Mesenteric fat pad (tissue), 1 donor: ENCODE measurements around the gene PMEPA1. TPM values are rescaled to one million over a fixed set of nuclear protein-coding genes. Genes with fewer than 3 reads are reported as not detected.

Experiments used
- DNase-seq: peaks from one replicate; pipeline ENCODE4 v3.0.0-alpha.2; 2020; ENCODE audit warnings: low spot score
- total RNA-seq: library from RNA; stranded (reverse); fragmentation: NEBNext Ultra II Directional; extraction: Animal tissue kit (Norgen Biotek cat#: 25700); gene quantifications from one replicate; pipeline ENCODE4 v1.2.1, GENCODE V29; 2021
- donor health status: DM: yes; HTN: yes; CAD: no.

PMEPA1 gene
- total RNA-seq, 1 donor from 2014 or later = 90.0 TPM

DNA sequence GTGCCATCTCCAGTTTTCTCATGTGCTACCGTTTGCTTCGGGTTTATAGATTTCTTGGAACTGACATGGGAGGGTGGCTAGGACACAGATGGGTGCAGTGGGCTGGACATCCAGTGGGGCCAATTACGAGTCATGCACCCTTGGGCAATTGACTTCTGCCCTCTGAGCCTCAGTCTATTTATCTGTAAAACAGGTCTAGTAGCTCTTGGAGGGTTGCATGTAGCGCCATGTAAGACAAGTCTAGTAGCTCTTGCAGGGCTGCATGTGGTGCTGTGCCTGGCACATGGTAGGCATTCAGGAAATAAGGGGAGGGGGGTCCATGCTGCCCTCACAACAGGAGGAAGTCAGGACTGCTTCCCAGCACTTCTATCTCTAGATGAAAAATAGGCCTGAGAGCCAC lies 15.3 kb downstream of the PMEPA1 start:
- no peak for DNase-seq

DNA sequence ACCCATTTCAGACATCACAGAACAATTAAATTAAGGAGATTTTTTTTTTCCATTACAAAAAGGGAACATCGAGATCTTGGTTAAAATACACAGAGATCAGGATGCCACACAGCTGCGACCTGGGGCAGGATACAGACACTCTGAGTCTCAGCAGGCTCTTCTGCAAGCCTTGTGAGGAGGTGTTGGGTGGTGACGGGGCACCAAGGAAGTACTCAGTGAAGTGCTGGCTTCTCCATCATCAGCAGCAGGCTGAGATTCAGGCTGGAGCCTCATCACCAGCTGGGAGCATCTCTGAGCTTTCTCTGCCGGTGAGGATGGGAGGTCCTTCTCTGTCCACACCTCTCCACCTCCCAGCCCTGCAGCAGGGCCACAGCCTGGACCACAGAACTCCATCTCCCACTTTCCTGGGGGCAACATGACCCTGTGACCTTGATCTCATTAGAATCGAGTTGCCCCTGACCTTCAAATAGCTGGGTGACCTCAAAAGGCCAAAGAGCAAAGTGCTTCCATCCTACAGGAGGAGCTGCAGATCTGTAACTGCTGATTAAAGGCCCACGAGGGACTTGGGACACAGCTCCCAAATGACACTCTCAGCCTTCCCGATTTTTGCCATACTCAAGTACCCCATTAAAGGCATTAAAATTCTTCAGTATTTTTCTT lies 16.0 kb downstream of the PMEPA1 start:
- DNase-seq = no peak

DNA sequence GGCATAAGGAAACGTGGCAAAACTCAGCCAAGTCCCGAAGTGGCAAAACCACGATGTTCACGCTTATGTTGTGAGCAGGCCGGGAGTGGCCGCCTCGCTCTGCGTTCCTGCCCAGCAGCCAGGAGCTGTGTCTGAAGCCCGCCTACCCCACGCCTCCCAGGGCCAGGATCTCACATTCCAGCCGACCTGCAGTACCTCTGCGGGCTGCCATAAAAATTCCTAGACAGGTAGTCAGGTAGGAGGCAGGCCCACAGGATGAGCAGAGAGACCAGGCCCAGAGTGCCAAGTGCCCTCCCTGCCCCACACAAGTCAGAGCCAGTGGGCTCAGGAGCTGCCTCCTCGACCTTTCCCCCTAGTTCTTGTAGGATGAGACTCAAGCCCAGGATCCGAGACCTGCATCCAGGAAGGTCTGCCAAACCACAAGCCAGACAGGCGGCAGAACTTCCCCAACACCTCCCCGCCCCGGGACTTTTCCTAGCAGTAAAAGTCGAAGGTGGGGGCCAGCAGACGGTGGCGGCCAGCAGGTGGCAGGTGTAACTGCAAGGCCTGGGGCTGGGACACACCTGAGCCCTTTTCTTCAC lies 16.7 kb downstream of the PMEPA1 start:
- no peak for DNase-seq

GRCh38 chr20:57692393-57692792 lies 17.4 kb downstream of the PMEPA1 start:
- no peak for DNase-seq

- no peak for DNase-seq
Observed at GRCh38 chr20:57691699-57692098, 18.1 kb downstream of the PMEPA1 start.

DNA sequence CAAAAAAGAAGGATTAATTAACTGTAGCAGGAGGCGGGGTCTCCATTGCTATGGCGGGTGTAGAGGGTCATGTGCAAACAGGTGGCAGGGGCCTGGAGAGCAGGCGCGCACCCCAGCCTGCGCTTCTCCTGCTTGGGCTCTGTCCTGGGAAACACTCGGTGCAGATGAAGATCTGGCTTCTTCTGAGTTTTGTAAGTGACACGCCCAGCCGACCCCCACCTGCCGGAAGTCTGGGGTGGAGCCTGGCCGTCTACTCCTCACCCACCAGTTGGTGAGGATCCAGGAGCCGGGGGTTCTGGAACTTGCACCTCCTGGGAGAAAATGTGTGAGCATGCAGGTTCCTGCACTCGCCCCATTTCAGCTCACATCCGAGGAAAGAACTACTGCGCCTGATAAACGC lies 19.3 kb downstream of the PMEPA1 start:
- no peak for DNase-seq

- DNase-seq = no peak
Observed at GRCh38 chr20:57689745-57690481, 19.9 kb downstream of the PMEPA1 start.

GRCh38 chr20:57688864-57689263 lies 21.0 kb downstream of the PMEPA1 start:
- DNase-seq = no peak

- DNase-seq = no peak
Observed at GRCh38 chr20:57688295-57688694, 21.5 kb downstream of the PMEPA1 start.

- DNase-seq = no peak
Observed at GRCh38 chr20:57686931-57687652, 22.7 kb downstream of the PMEPA1 start.

- no peak for DNase-seq
Observed at GRCh38 chr20:57685146-57685758, 24.6 kb downstream of the PMEPA1 start.

GRCh38 chr20:57684808-57685140 lies 25.0 kb downstream of the PMEPA1 start:
- no peak for DNase-seq

DNA sequence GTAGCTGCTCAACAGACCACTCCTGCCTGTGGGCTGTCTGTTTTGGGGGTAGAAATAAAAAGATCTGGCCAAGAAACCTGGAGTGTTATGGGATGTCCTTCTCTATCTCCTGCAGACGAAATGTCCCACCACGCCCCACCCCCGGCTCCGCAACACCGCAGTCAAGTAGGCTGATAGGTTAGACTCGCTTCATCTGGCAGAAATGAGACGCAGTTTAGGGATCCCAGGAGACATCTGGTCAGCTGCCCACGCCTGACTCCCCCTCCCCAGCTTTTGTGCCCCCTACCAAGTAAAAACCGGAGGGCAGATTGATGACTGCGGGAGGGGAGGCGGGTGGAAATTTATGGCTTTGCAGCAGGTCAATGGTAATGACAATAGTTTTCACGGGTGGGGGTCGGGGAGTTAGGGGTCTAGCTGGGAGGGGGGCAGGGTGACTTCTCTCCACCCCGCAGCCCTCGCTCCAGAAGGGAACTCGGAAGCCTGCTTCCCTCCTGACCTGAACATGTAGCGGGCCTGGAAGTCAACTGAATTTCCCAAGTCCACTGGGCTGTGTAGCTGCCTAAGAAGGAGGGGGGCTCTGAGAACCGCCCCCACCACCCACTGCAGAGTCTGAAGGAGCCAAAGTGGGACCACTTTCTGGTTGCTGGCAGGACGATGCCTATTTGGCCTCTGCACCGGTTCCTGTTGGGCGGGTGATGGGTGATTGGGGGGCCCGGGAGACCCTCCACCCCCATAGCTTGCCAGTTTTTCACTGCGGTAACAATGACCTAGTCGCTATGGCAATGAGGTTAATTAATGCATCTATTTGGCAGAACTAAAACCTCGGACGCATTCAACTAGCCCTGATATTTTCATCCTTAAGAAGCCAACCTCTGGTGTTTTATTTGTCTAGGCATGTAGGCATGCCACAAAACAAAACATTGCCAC lies 25.7 kb downstream of the PMEPA1 start:
- DNase-seq = no peak

DNA sequence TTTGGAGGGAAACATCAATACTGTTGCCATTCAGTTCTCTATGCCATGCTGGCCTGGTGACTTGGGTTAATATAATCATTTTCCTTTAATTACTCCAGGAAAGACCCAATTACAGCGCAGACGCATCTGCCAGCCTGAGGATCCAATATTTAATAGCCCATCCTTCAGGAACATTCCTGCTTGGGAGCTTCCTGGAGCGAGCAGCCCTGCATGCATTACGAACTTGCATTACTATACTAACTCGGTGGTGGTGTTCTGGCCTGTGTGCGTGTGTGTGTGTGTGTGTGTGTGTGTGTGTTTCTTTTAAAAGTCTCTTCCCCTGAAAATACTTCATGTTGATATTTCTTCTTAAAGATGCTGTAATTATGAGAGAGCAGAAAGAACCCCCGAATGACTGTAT lies 26.5 kb downstream of the PMEPA1 start:
- no peak for DNase-seq

GRCh38 chr20:57682184-57683101 lies 27.4 kb downstream of the PMEPA1 start:
- no peak for DNase-seq

- no peak for DNase-seq
Observed at GRCh38 chr20:57680934-57681914, 28.6 kb downstream of the PMEPA1 start.

- DNase-seq = no peak
Observed at GRCh38 chr20:57680131-57680716, 29.6 kb downstream of the PMEPA1 start.

DNA sequence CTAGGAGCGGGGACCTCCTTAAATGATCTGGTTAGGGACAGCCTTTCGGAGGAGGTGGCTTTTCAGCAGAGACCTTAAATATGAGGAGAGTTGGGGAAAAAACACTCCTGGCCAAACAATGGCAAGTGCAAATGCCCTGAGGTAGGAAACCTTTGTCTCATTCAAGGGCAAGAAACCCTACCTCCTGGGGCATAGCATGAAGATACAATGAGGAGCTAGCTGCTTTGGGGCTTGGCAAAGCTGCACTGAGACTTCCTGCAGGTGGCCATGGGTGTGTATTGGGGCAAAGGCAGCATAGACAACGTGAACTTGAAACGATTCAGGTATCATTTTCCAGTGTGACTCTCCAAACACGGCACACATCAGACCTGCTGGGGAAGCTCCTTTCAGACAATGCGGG lies 30.7 kb downstream of the PMEPA1 start:
- no peak for DNase-seq
